IPS-20b (cell line): ENCODE results near the gene CD52.
A peak's percentile ranks its signal among the peaks of the same experiment; 100 is the strongest.

Experiments
- H3K27ac ChIP-seq: one replicate; pipeline ENCODE4 v1.5.1; 2013; ENCODE audit warnings: low read length
- H3K27me3 ChIP-seq: 2 replicates; pipeline ENCODE4 v1.6.1; 2013; ENCODE audit warnings: mild to moderate bottlenecking, low read length, inconsistent platforms; ENCODE audit not compliant: insufficient read depth
- H3K36me3 ChIP-seq: 2 replicates; pipeline ENCODE4 v1.6.1; 2013; ENCODE audit warnings: low read depth, mild to moderate bottlenecking, inconsistent platforms, low read length, moderate library complexity; ENCODE audit not compliant: insufficient read depth
- H3K4me1 ChIP-seq: 2 replicates; pipeline ENCODE4 v1.6.1; 2013; ENCODE audit warnings: mild to moderate bottlenecking, control low read depth, inconsistent platforms, low read length, moderate library complexity; ENCODE audit not compliant: insufficient read depth
- H3K4me3 ChIP-seq: 2 replicates; pipeline ENCODE4 v1.5.1; 2013; ENCODE audit warnings: mild to moderate bottlenecking, low read length, inconsistent platforms
- H3K9ac ChIP-seq: 2 replicates; pipeline ENCODE4 v1.6.1; 2013; ENCODE audit warnings: low read depth, mild to moderate bottlenecking, inconsistent platforms, low read length, moderate library complexity
- H3K9me3 ChIP-seq: 2 replicates; pipeline ENCODE4 v1.6.1; 2013; ENCODE audit warnings: mild to moderate bottlenecking, low read depth, low read length, inconsistent platforms; ENCODE audit not compliant: insufficient read depth

CD52 gene

GRCh38 chr1:26354972-26355371 is 37.2 kb downstream of the CD52 start:
- H3K27me3 ChIP-seq: peaks cover 15% of the 10 kb centered on the region
- H3K4me3 ChIP-seq: no peak overlapping the region
- H3K27ac ChIP-seq: no peak overlapping the region
- peaks cover 28% of the 10 kb centered on the region for H3K4me1 ChIP-seq
- no peak overlapping the region for H3K9ac ChIP-seq
- no peaks in the 10 kb centered on the region for H3K36me3 ChIP-seq
- H3K9me3 ChIP-seq: no peaks in the 10 kb centered on the region

GRCh38 chr1:26356106-26356505 is 38.3 kb downstream of the CD52 start:
- no peak overlapping the region for H3K4me3 ChIP-seq
- H3K9ac ChIP-seq: no peak overlapping the region
- no peaks in the 10 kb centered on the region for H3K9me3 ChIP-seq
- H3K27me3 ChIP-seq: peaks cover 26% of the 10 kb centered on the region
- no peak overlapping the region for H3K27ac ChIP-seq
- peaks cover 23% of the 10 kb centered on the region for H3K4me1 ChIP-seq
- H3K36me3 ChIP-seq: no peaks in the 10 kb centered on the region

- H3K36me3 ChIP-seq: no peaks in the 10 kb centered on the region
- H3K4me1 ChIP-seq: peaks cover 17% of the 10 kb centered on the region
- no peak overlapping the region for H3K4me3 ChIP-seq
- no peak overlapping the region for H3K27ac ChIP-seq
- H3K9ac ChIP-seq: no peak overlapping the region
- H3K27me3 ChIP-seq: peaks cover 37% of the 10 kb centered on the region
- no peaks in the 10 kb centered on the region for H3K9me3 ChIP-seq
Measured at GRCh38 chr1:26357121-26357602, 39.4 kb downstream of the CD52 start.

- H3K27ac ChIP-seq: no peak overlapping the region
- no peaks in the 10 kb centered on the region for H3K9me3 ChIP-seq
- H3K4me3 ChIP-seq: peak overlapping the region; percentile 22; the same call in 1 of the 2 replicates
- H3K36me3 ChIP-seq: no peaks in the 10 kb centered on the region
- no peak overlapping the region for H3K9ac ChIP-seq
- peaks cover 46% of the 10 kb centered on the region for H3K27me3 ChIP-seq
- H3K4me1 ChIP-seq: peaks cover 14% of the 10 kb centered on the region
Measured at GRCh38 chr1:26358411-26359384, 40.9 kb downstream of the CD52 start.

- Histone ChIP-seq H3K9me3 (no peaks in the 10 kb centered on the region), H3K27me3 (peaks cover 59% of the 10 kb centered on the region), H3K27ac (no peak overlapping the region), H3K4me1 (peaks cover 14% of the 10 kb centered on the region), H3K9ac (peak overlapping the region; percentile 51; the same call in 1 of the 2 replicates), H3K4me3 (peak overlapping the region; percentile 73; the same call in 1 of the 2 replicates), H3K36me3 (no peaks in the 10 kb centered on the region)
Measured at GRCh38 chr1:26359981-26360806, 42.4 kb downstream of the CD52 start.

- Histone ChIP-seq H3K27me3 (peaks cover 63% of the 10 kb centered on the region), H3K4me1 (peaks cover 14% of the 10 kb centered on the region), H3K27ac (no peak overlapping the region), H3K9ac (peak overlapping the region; percentile 25; the same call in 1 of the 2 replicates), H3K4me3 (peak overlapping the region; percentile 73; the same call in 1 of the 2 replicates), H3K9me3 (no peaks in the 10 kb centered on the region), H3K36me3 (no peaks in the 10 kb centered on the region)
Measured at GRCh38 chr1:26360807-26361604, 43.2 kb downstream of the CD52 start.

GRCh38 chr1:26361605-26362122 is 43.9 kb downstream of the CD52 start:
- H3K27me3 ChIP-seq: peaks cover 63% of the 10 kb centered on the region
- H3K36me3 ChIP-seq: no peaks in the 10 kb centered on the region
- no peak overlapping the region for H3K27ac ChIP-seq
- peaks cover 13% of the 10 kb centered on the region for H3K4me1 ChIP-seq
- H3K9me3 ChIP-seq: no peaks in the 10 kb centered on the region
- no peak overlapping the region for H3K9ac ChIP-seq
- H3K4me3 ChIP-seq: no peak overlapping the region

GRCh38 chr1:26362331-26362730 is 44.6 kb downstream of the CD52 start:
- Histone ChIP-seq H3K9ac (no peak overlapping the region), H3K27ac (no peak overlapping the region), H3K4me1 (peaks cover 12% of the 10 kb centered on the region), H3K9me3 (no peaks in the 10 kb centered on the region), H3K4me3 (no peak overlapping the region), H3K27me3 (peaks cover 63% of the 10 kb centered on the region), H3K36me3 (no peaks in the 10 kb centered on the region)

- Histone ChIP-seq H3K27me3 (peaks cover 59% of the 10 kb centered on the region), H3K36me3 (no peaks in the 10 kb centered on the region), H3K9me3 (no peaks in the 10 kb centered on the region)
Measured at GRCh38 chr1:26363549-26364448, 46.0 kb downstream of the CD52 start.

GRCh38 chr1:26364956-26365355 is 47.2 kb downstream of the CD52 start:
- H3K9ac ChIP-seq: no peak overlapping the region
- peaks cover 48% of the 10 kb centered on the region for H3K27me3 ChIP-seq
- no peaks in the 10 kb centered on the region for H3K9me3 ChIP-seq
- no peak overlapping the region for H3K4me3 ChIP-seq
- H3K36me3 ChIP-seq: no peaks in the 10 kb centered on the region
- peaks cover 6% of the 10 kb centered on the region; the same call in 1 of the 2 replicates for H3K4me1 ChIP-seq
- H3K27ac ChIP-seq: no peak overlapping the region

More at GRCh38 chr1:26363549-26364448, 46.0 kb downstream of the CD52 start:
- Histone ChIP-seq H3K27ac (no peak overlapping the region), H3K4me3 (no peak overlapping the region), H3K4me1 (peaks cover 11% of the 10 kb centered on the region), H3K9ac (no peak overlapping the region)
